ENCODE measurements around the gene CYYR1.

CYYR1 gene

GRCh38 chr21:26449161-26449560, 123.9 kb downstream of the CYYR1 start:
- H3K36me3 ChIP-seq (replicated peaks in 1 of 2; ENCODE audit: control insufficient read depth in 2 of 2, insufficient read depth in 2 of 2, low read length in 2 of 2): no peaks in the 10 kb centered on the region
- no peak overlapping the region for H4K8ac ChIP-seq (ENCODE audit: low read depth, low read length)
- no peak overlapping the region for H2BK5ac ChIP-seq (ENCODE audit: low read length)
- no peak overlapping the region for H3K4me3 ChIP-seq (ENCODE audit: low read length in 2 of 2)
- H2AFZ ChIP-seq (ENCODE audit: low read length): peak overlapping the region; percentile 7
- H2AK5ac ChIP-seq (ENCODE audit: low read depth, low read length): no peak overlapping the region
- H3K4ac ChIP-seq (ENCODE audit: low read length): no peak overlapping the region
- H2BK12ac ChIP-seq (ENCODE audit: low read length): no peak overlapping the region
- no peaks in the 10 kb centered on the region for H3K9me3 ChIP-seq (replicated peaks in 1 of 2; ENCODE audit: control insufficient read depth in 2 of 2, insufficient read depth in 1 of 2, low read depth in 1 of 2, low read length in 2 of 2)
- H3K4me1 ChIP-seq (ENCODE audit: control insufficient read depth in 2 of 2, insufficient read depth in 1 of 2, low read depth in 1 of 2, low read length in 2 of 2): peaks cover 7 to 21% of the 10 kb centered on the region in 2 donors
- H3K79me1 ChIP-seq (ENCODE audit: low read depth, low read length): no peaks in the 10 kb centered on the region
- no peak overlapping the region for H2BK15ac ChIP-seq (ENCODE audit: low read length)
- H3K27me3 ChIP-seq (ENCODE audit: control insufficient read depth in 3 of 3, insufficient read depth in 3 of 3, low read depth in 1 of 3, low read length in 3 of 3): no peaks in the 10 kb centered on the region
- H4K91ac ChIP-seq (ENCODE audit: low read depth, low read length, poor library complexity): no peak overlapping the region
- H3K14ac ChIP-seq (ENCODE audit: low read length): no peak overlapping the region
- WGBS, 2 donors (ENCODE audit: extremely low coverage in 2 of 2, insufficient read length in 2 of 2, insufficient replicate concordance in 1 of 2): no CpG with 5 or more reads among the region's 5 CpGs
- no peak overlapping the region for H3K23ac ChIP-seq (ENCODE audit: low read depth, low read length, poor library complexity)
- H3K4me2 ChIP-seq (ENCODE audit: insufficient read depth, low read length, poor library complexity, severe bottlenecking): no peak overlapping the region
- no peak overlapping the region for H2BK120ac ChIP-seq (ENCODE audit: low read depth, low read length)
- DNase-seq (ENCODE audit: low spot score): no peak
- H3K9ac ChIP-seq (ENCODE audit: low read depth, low read length, poor library complexity): no peak overlapping the region
- H3K18ac ChIP-seq (ENCODE audit: low read length): no peak overlapping the region
- H3K27ac ChIP-seq (replicated peaks; ENCODE audit: low read length): no peak overlapping the region

GRCh38 chr21:26448751-26449150, 124.3 kb downstream of the CYYR1 start:
- Histone ChIP-seq H4K8ac (ENCODE audit: low read depth, low read length) (no peak overlapping the region), H3K18ac (ENCODE audit: low read length) (no peak overlapping the region), H3K4me2 (ENCODE audit: insufficient read depth, low read length, poor library complexity, severe bottlenecking) (no peak overlapping the region), H3K4me3 (ENCODE audit: low read length in 2 of 2) (no peak overlapping the region), H2AK5ac (ENCODE audit: low read depth, low read length) (no peak overlapping the region), H2AFZ (ENCODE audit: low read length) (no peak overlapping the region), H3K14ac (ENCODE audit: low read length) (no peak overlapping the region), H3K23ac (ENCODE audit: low read depth, low read length, poor library complexity) (no peak overlapping the region), H3K79me1 (ENCODE audit: low read depth, low read length) (no peaks in the 10 kb centered on the region), H3K9ac (ENCODE audit: low read depth, low read length, poor library complexity) (no peak overlapping the region), H2BK120ac (ENCODE audit: low read depth, low read length) (no peak overlapping the region), H2BK5ac (ENCODE audit: low read length) (no peak overlapping the region), H3K4ac (ENCODE audit: low read length) (no peak overlapping the region), H3K9me3 (replicated peaks in 1 of 2; ENCODE audit: control insufficient read depth in 2 of 2, insufficient read depth in 1 of 2, low read depth in 1 of 2, low read length in 2 of 2) (no peaks in the 10 kb centered on the region), H3K27ac (replicated peaks; ENCODE audit: low read length) (no peak overlapping the region), H3K27me3 (ENCODE audit: control insufficient read depth in 3 of 3, insufficient read depth in 3 of 3, low read depth in 1 of 3, low read length in 3 of 3) (no peaks in the 10 kb centered on the region), H2BK12ac (ENCODE audit: low read length) (no peak overlapping the region), H2BK15ac (ENCODE audit: low read length) (no peak overlapping the region), H4K91ac (ENCODE audit: low read depth, low read length, poor library complexity) (no peak overlapping the region), H3K4me1 (ENCODE audit: control insufficient read depth in 2 of 2, insufficient read depth in 1 of 2, low read depth in 1 of 2, low read length in 2 of 2) (peaks cover 7 to 21% of the 10 kb centered on the region in 2 donors), H3K36me3 (replicated peaks in 1 of 2; ENCODE audit: control insufficient read depth in 2 of 2, insufficient read depth in 2 of 2, low read length in 2 of 2) (no peaks in the 10 kb centered on the region)
- WGBS, 2 donors (ENCODE audit: extremely low coverage in 2 of 2, insufficient read length in 2 of 2, insufficient replicate concordance in 1 of 2): no CpG with 5 or more reads among the region's 4 CpGs
- DNase-seq (ENCODE audit: low spot score): no peak

- no CpG with 5 or more reads among the region's 3 CpGs for WGBS, 2 donors (ENCODE audit: extremely low coverage in 2 of 2, insufficient read length in 2 of 2, insufficient replicate concordance in 1 of 2)
- Histone ChIP-seq H2BK12ac (ENCODE audit: low read length) (no peak overlapping the region), H3K79me1 (ENCODE audit: low read depth, low read length) (no peaks in the 10 kb centered on the region), H2BK120ac (ENCODE audit: low read depth, low read length) (no peak overlapping the region), H3K9ac (ENCODE audit: low read depth, low read length, poor library complexity) (no peak overlapping the region), H3K4ac (ENCODE audit: low read length) (no peak overlapping the region), H2AK5ac (ENCODE audit: low read depth, low read length) (no peak overlapping the region), H2AFZ (ENCODE audit: low read length) (no peak overlapping the region), H3K36me3 (replicated peaks in 1 of 2; ENCODE audit: control insufficient read depth in 2 of 2, insufficient read depth in 2 of 2, low read length in 2 of 2) (no peaks in the 10 kb centered on the region), H3K27me3 (ENCODE audit: control insufficient read depth in 3 of 3, insufficient read depth in 3 of 3, low read depth in 1 of 3, low read length in 3 of 3) (no peaks in the 10 kb centered on the region), H3K18ac (ENCODE audit: low read length) (no peak overlapping the region), H3K14ac (ENCODE audit: low read length) (no peak overlapping the region), H3K9me3 (replicated peaks in 1 of 2; ENCODE audit: control insufficient read depth in 2 of 2, insufficient read depth in 1 of 2, low read depth in 1 of 2, low read length in 2 of 2) (no peaks in the 10 kb centered on the region), H2BK5ac (ENCODE audit: low read length) (no peak overlapping the region), H2BK15ac (ENCODE audit: low read length) (no peak overlapping the region), H3K4me3 (ENCODE audit: low read length in 2 of 2) (no peak overlapping the region), H4K91ac (ENCODE audit: low read depth, low read length, poor library complexity) (no peak overlapping the region), H3K4me1 (ENCODE audit: control insufficient read depth in 2 of 2, insufficient read depth in 1 of 2, low read depth in 1 of 2, low read length in 2 of 2) (peaks cover 7 to 21% of the 10 kb centered on the region in 2 donors), H3K27ac (replicated peaks; ENCODE audit: low read length) (no peak overlapping the region), H4K8ac (ENCODE audit: low read depth, low read length) (no peak overlapping the region), H3K23ac (ENCODE audit: low read depth, low read length, poor library complexity) (no peak overlapping the region), H3K4me2 (ENCODE audit: insufficient read depth, low read length, poor library complexity, severe bottlenecking) (no peak overlapping the region)
- no peak for DNase-seq (ENCODE audit: low spot score)
Observed at GRCh38 chr21:26447932-26448475, 125.1 kb downstream of the CYYR1 start.

- Histone ChIP-seq H2BK12ac (ENCODE audit: low read length) (no peak overlapping the region), H3K23ac (ENCODE audit: low read depth, low read length, poor library complexity) (no peak overlapping the region), H2BK120ac (ENCODE audit: low read depth, low read length) (no peak overlapping the region), H2AK5ac (ENCODE audit: low read depth, low read length) (no peak overlapping the region), H3K27ac (replicated peaks; ENCODE audit: low read length) (no peak overlapping the region), H3K79me1 (ENCODE audit: low read depth, low read length) (no peaks in the 10 kb centered on the region), H3K4ac (ENCODE audit: low read length) (no peak overlapping the region), H3K9ac (ENCODE audit: low read depth, low read length, poor library complexity) (no peak overlapping the region), H3K18ac (ENCODE audit: low read length) (no peak overlapping the region), H4K91ac (ENCODE audit: low read depth, low read length, poor library complexity) (no peak overlapping the region), H3K27me3 (ENCODE audit: control insufficient read depth in 3 of 3, insufficient read depth in 3 of 3, low read depth in 1 of 3, low read length in 3 of 3) (no peaks in the 10 kb centered on the region), H2AFZ (ENCODE audit: low read length) (no peak overlapping the region), H2BK15ac (ENCODE audit: low read length) (no peak overlapping the region), H3K4me1 (ENCODE audit: control insufficient read depth in 2 of 2, insufficient read depth in 1 of 2, low read depth in 1 of 2, low read length in 2 of 2) (peaks cover 7 to 21% of the 10 kb centered on the region in 2 donors), H3K4me3 (ENCODE audit: low read length in 2 of 2) (no peak overlapping the region), H4K8ac (ENCODE audit: low read depth, low read length) (no peak overlapping the region), H3K14ac (ENCODE audit: low read length) (no peak overlapping the region), H3K9me3 (replicated peaks in 1 of 2; ENCODE audit: control insufficient read depth in 2 of 2, insufficient read depth in 1 of 2, low read depth in 1 of 2, low read length in 2 of 2) (no peaks in the 10 kb centered on the region), H3K36me3 (replicated peaks in 1 of 2; ENCODE audit: control insufficient read depth in 2 of 2, insufficient read depth in 2 of 2, low read length in 2 of 2) (no peaks in the 10 kb centered on the region), H2BK5ac (ENCODE audit: low read length) (no peak overlapping the region), H3K4me2 (ENCODE audit: insufficient read depth, low read length, poor library complexity, severe bottlenecking) (no peak overlapping the region)
- no CpG with 5 or more reads among the region's 1 CpG for WGBS, 2 donors (ENCODE audit: extremely low coverage in 2 of 2, insufficient read length in 2 of 2, insufficient replicate concordance in 1 of 2)
- no peak for DNase-seq (ENCODE audit: low spot score)
Observed at GRCh38 chr21:26445440-26445839, 127.6 kb downstream of the CYYR1 start.

All from neuronal stem cell (in vitro differentiated cells).